DOHH2 (cell line): Measurements from ENCODE around the gene OPA3.

Experiments used
- H3F3A ChIP-seq: fragments of 200-600 bp; sonication (generic), shearing (Covaris generic); 2 replicates; pipeline ENCODE4 v1.6.0; 2016; ENCODE audit warnings: antibody characterized with exemption, mild to moderate bottlenecking; ENCODE audit not compliant: control insufficient read depth, insufficient read depth
- H3K27ac ChIP-seq: fragments of 200-600 bp; sonication (generic); 2 replicates; pipeline ENCODE4 v1.5.1; 2014; ENCODE audit warnings: low read depth, mild to moderate bottlenecking, low read length, moderate library complexity
- H3K27me3 ChIP-seq: fragments of 200-600 bp; sonication (generic); 2 replicates; pipeline ENCODE4 v1.6.1; 2014; ENCODE audit warnings: mild to moderate bottlenecking, low read length, mixed read lengths; ENCODE audit not compliant: control insufficient read depth
- H3K36me3 ChIP-seq: fragments of 200-600 bp; sonication (generic); 2 replicates; pipeline ENCODE4 v1.6.1; 2014; ENCODE audit warnings: mild to moderate bottlenecking, low read length, moderate library complexity, mixed read lengths; ENCODE audit not compliant: control insufficient read depth
- H3K4me1 ChIP-seq: fragments of 200-600 bp; sonication (generic); 2 replicates; pipeline ENCODE4 v1.6.1; 2014; ENCODE audit warnings: mild to moderate bottlenecking, low read length, mixed read lengths; ENCODE audit not compliant: control insufficient read depth
- H3K4me2 ChIP-seq: fragments of 200-600 bp; sonication (generic); 2 replicates; pipeline ENCODE4 v1.6.0; 2014; ENCODE audit warnings: mild to moderate bottlenecking, low read length, moderate library complexity
- H3K4me3 ChIP-seq: fragments of 200-600 bp; sonication (generic); 2 replicates; pipeline ENCODE4 v1.5.1; 2014; ENCODE audit warnings: mild to moderate bottlenecking, low read length, mixed read lengths
- H3K79me2 ChIP-seq: fragments of 200-600 bp; sonication (generic); 2 replicates; pipeline ENCODE4 v1.6.1; 2014; ENCODE audit warnings: mild to moderate bottlenecking, low read length, mixed read lengths; ENCODE audit not compliant: control insufficient read depth
- H3K9me2 ChIP-seq: fragments of 200-600 bp; sonication (generic); replicated peaks from 2 replicates; pipeline ENCODE4 v1.6.1; 2014; ENCODE audit warnings: mild to moderate bottlenecking, low read length, mixed read lengths; ENCODE audit not compliant: control insufficient read depth
- H3K9me3 ChIP-seq: fragments of 200-600 bp; sonication (generic); 2 replicates; pipeline ENCODE4 v1.6.1; 2014; ENCODE audit warnings: antibody characterized with exemption, low read length, mixed read lengths; ENCODE audit not compliant: control insufficient read depth, insufficient read depth
- H4K20me1 ChIP-seq: fragments of 200-600 bp; sonication (generic); 2 replicates; pipeline ENCODE4 v1.6.0; 2014; ENCODE audit warnings: low read depth, mild to moderate bottlenecking, antibody characterized with exemption, low read length, moderate library complexity; ENCODE audit not compliant: control insufficient read depth, insufficient read depth
- EZH2phosphoT487 ChIP-seq: fragments of 200-600 bp; sonication (generic); IDR thresholded peaks from 2 replicates; pipeline ENCODE4 v1.6.1; 2017; ENCODE audit warnings: borderline replicate concordance, mild to moderate bottlenecking, antibody characterized with exemption, low read length, moderate library complexity, mixed read lengths
- TF ChIP-seq, protein P1 (sequence below): fragments of 200-600 bp; sonication (generic); IDR thresholded peaks from one replicate; pipeline ENCODE4 v1.5.1; 2014; ENCODE audit warnings: antibody characterized with exemption, mild to moderate bottlenecking, low read depth, low read length; ENCODE audit not compliant: poor library complexity, severe bottlenecking

Gene OPA3

GRCh38 chr19:45523642-45524256 is 60.9 kb downstream of the OPA3 start:
- Histone ChIP-seq H3K79me2 (no peaks in the 10 kb centered on the region), H3K27ac (no peak overlapping the region), H3K9me3 (no peaks in the 10 kb centered on the region), H3K4me1 (peaks cover 7% of the 10 kb centered on the region), H3K4me2 (no peak overlapping the region), H4K20me1 (no peaks in the 10 kb centered on the region), H3K27me3 (no peaks in the 10 kb centered on the region), H3K4me3 (no peak overlapping the region), H3F3A (no peaks in the 10 kb centered on the region; the same call in 1 of the 2 replicates), H3K36me3 (peaks cover 48% of the 10 kb centered on the region), H3K9me2 (no peaks in the 10 kb centered on the region)
- TF ChIP-seq, protein P1, sequence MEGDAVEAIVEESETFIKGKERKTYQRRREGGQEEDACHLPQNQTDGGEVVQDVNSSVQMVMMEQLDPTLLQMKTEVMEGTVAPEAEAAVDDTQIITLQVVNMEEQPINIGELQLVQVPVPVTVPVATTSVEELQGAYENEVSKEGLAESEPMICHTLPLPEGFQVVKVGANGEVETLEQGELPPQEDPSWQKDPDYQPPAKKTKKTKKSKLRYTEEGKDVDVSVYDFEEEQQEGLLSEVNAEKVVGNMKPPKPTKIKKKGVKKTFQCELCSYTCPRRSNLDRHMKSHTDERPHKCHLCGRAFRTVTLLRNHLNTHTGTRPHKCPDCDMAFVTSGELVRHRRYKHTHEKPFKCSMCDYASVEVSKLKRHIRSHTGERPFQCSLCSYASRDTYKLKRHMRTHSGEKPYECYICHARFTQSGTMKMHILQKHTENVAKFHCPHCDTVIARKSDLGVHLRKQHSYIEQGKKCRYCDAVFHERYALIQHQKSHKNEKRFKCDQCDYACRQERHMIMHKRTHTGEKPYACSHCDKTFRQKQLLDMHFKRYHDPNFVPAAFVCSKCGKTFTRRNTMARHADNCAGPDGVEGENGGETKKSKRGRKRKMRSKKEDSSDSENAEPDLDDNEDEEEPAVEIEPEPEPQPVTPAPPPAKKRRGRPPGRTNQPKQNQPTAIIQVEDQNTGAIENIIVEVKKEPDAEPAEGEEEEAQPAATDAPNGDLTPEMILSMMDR: peak; percentile 97
- TF ChIP-seq EZH2phosphoT487: no peak

DNA sequence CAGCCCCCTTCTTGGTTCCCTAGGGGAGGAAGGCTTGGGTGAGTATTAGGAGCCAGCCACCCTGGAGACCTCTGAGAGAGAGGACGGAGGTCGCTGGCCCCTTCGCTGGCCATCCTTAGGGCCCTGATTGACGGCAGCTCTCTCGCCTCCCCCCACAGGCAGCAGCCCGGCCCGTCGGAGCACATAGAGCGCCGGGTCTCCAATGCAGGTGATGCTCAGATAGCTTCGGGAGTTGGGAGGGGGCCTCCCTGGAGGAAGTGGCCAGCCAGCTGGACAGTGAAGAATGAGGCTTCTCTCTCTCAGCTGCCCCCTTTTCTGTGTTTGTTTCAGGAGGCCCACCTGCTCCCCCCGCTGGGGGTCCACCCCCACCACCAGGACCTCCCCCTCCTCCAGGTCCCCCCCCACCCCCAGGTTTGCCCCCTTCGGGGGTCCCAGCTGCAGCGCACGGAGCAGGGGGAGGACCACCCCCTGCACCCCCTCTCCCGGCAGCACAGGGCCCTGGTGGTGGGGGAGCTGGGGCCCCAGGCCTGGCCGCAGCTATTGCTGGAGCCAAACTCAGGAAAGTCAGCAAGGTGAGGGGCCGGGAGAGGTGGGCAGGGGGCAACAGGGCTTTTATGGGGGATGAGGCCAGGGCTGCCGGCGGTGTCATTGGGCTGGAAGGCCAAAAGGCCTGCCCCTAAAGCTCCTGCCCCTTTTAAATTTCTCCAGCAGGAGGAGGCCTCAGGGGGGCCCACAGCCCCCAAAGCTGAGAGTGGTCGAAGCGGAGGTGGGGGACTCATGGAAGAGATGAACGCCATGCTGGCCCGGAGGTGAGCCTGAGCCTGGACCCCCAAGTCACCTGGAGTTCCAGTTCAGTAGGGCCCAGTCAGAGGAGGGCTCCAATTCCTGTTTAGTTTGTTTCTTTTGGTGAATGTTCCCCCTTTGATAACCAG is 62.3 kb downstream of the OPA3 start:
- Histone ChIP-seq H3K79me2 (no peaks in the 10 kb centered on the region), H4K20me1 (no peaks in the 10 kb centered on the region), H3K4me3 (no peak overlapping the region), H3K4me1 (peaks cover 7% of the 10 kb centered on the region), H3K27ac (no peak overlapping the region), H3K36me3 (peaks cover 47% of the 10 kb centered on the region), H3K9me3 (no peaks in the 10 kb centered on the region), H3K9me2 (no peaks in the 10 kb centered on the region), H3K27me3 (no peaks in the 10 kb centered on the region), H3F3A (no peaks in the 10 kb centered on the region; the same call in 1 of the 2 replicates), H3K4me2 (no peak overlapping the region)
- no peak for TF ChIP-seq EZH2phosphoT487
- TF ChIP-seq, protein P1: no peak

DNA sequence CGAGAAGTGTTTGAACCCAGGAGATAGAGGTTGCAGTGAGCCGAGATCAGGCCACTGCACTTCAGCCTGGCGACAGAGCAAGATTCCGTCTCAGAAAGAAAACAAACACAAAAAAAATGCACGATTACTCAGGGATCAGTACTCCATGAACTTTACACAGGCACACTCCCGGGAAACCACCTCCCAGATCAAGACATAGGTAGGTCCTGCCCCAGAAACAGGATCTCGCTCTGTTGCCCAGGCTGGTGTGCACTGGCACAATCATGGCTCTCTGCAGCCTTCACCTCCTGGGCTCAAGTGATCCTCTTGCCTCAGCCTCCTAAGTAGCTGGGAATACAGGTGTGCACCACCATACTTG is 66.2 kb downstream of the OPA3 start:
- TF ChIP-seq, protein P1: no peak
- no peak for TF ChIP-seq EZH2phosphoT487
- Histone ChIP-seq H3K4me3 (no peak overlapping the region), H3K4me1 (peaks cover 30% of the 10 kb centered on the region), H3K27me3 (no peaks in the 10 kb centered on the region), H3K79me2 (peaks cover 29% of the 10 kb centered on the region), H3K9me2 (no peaks in the 10 kb centered on the region), H3F3A (peaks cover 11% of the 10 kb centered on the region), H3K27ac (no peak overlapping the region), H3K9me3 (no peaks in the 10 kb centered on the region), H3K4me2 (no peak overlapping the region), H4K20me1 (peaks cover 17% of the 10 kb centered on the region; the same call in 1 of the 2 replicates), H3K36me3 (peaks cover 29% of the 10 kb centered on the region)
